HEK293 (cell line): ENCODE measurements around the gene RASD1.

Source experiments
- CTCF ChIA-PET: fragments of 350-600 bp; formaldehyde crosslinking; extraction: SDS; loops from one replicate; lab custom pipeline; 2021; ENCODE audit warnings: antibody characterized with exemption; lab: Yijun Ruan, JAX
- POLR2A ChIA-PET: fragments of 300-600 bp; formaldehyde crosslinking; extraction: SDS; loops from one replicate; lab custom pipeline; 2020; ENCODE audit warnings: antibody characterized with exemption, inconsistent platforms; lab: Yijun Ruan, JAX
- H3K27ac ChIP-seq: fragments of 200-500 bp; sonication (Bioruptor generic); 2 replicates; pipeline ENCODE4 v1.5.1; 2014; ENCODE audit warnings: low read depth, low read length, control low read depth, inconsistent platforms; ENCODE audit errors: extremely low read depth
- H3K36me3 ChIP-seq, 2 experiments: fragments of 200-500 bp in 1 of 2; sonication (Bioruptor generic) in 1 of 2; 1 replicate in 1 of 2; 2 replicates in 1 of 2; pipeline ENCODE4 v1.5.1; 2014 to 2017; ENCODE audit warnings: inconsistent platforms in 2 of 2, low read length in 2 of 2; ENCODE audit not compliant: control insufficient read depth in 2 of 2, insufficient read depth in 1 of 2
- H3K4me1 ChIP-seq: fragments of 200-500 bp; sonication (Bioruptor generic); 2 replicates; pipeline ENCODE4 v1.5.1; 2014; ENCODE audit warnings: mild to moderate bottlenecking, low read length, inconsistent platforms; ENCODE audit not compliant: control insufficient read depth, insufficient read depth
- H3K4me3 ChIP-seq: 2 replicates; pipeline ENCODE4 v1.5.1; 2011; ENCODE audit warnings: low read depth, mild to moderate bottlenecking, control low read depth, low read length, moderate library complexity
- H3K9me3 ChIP-seq: fragments of 200-500 bp; sonication (Bioruptor generic); 2 replicates; pipeline ENCODE4 v1.5.1; 2014; ENCODE audit warnings: low read depth, low read length, inconsistent platforms; ENCODE audit not compliant: control insufficient read depth, insufficient read depth
- GLIS1 ChIP-seq: fragments of 450-650 bp; formaldehyde crosslinking; IDR thresholded peaks from 2 replicates; pipeline ENCODE4 v1.5.1; 2016; ENCODE audit warnings: missing biosample characterization, missing genetic modification characterization
- GLIS2 ChIP-seq: fragments of 450-650 bp; formaldehyde crosslinking; IDR thresholded peaks from 2 replicates; pipeline ENCODE4 v1.5.1; 2016; ENCODE audit warnings: missing biosample characterization, missing genetic modification characterization
- HOXC10 ChIP-seq: sonication (generic); formaldehyde crosslinking; IDR thresholded peaks from 2 replicates; pipeline ENCODE4 v1.8.1; 2023; ENCODE audit warnings: mild to moderate bottlenecking, missing genetic modification reagents
- OSR2 ChIP-seq: fragments of 450-650 bp; formaldehyde crosslinking; IDR thresholded peaks from 2 replicates; pipeline ENCODE4 v1.5.1; 2016; ENCODE audit warnings: missing biosample characterization, missing genetic modification characterization
- TRIM28 ChIP-seq: IDR thresholded peaks from 2 replicates; pipeline ENCODE4 v1.6.1; 2011; ENCODE audit warnings: low read length, control low read depth, borderline replicate concordance
- ZBTB17 ChIP-seq: fragments of 450-650 bp; formaldehyde crosslinking; IDR thresholded peaks from 2 replicates; pipeline ENCODE4 v1.5.1; 2016; ENCODE audit warnings: missing biosample characterization, missing genetic modification characterization
- ZBTB48 ChIP-seq: fragments of 450-650 bp; formaldehyde crosslinking; IDR thresholded peaks from 2 replicates; pipeline ENCODE4 v1.5.1; 2016; ENCODE audit warnings: missing biosample characterization, missing genetic modification characterization
- ZBTB6 ChIP-seq: fragments of 450-650 bp; formaldehyde crosslinking; IDR thresholded peaks from 2 replicates; pipeline ENCODE4 v1.5.1; 2017; ENCODE audit warnings: missing biosample characterization, missing genetic modification characterization
- ZFP69B ChIP-seq: fragments of 450-650 bp; formaldehyde crosslinking; IDR thresholded peaks from 2 replicates; pipeline ENCODE4 v1.5.1; 2016; ENCODE audit warnings: missing biosample characterization, missing genetic modification characterization
- ZNF24 ChIP-seq: fragments of 450-650 bp; formaldehyde crosslinking; IDR thresholded peaks from 2 replicates; pipeline ENCODE4 v1.5.1; 2016; ENCODE audit warnings: missing biosample characterization, missing genetic modification characterization
- ZNF37A ChIP-seq: fragments of 450-650 bp; IDR thresholded peaks from 2 replicates; pipeline ENCODE4 v1.5.1; 2018; ENCODE audit warnings: missing biosample characterization, missing genetic modification characterization
- ZNF521 ChIP-seq: fragments of 450-650 bp; formaldehyde crosslinking; IDR thresholded peaks from 2 replicates; pipeline ENCODE4 v1.5.1; 2017; ENCODE audit warnings: missing biosample characterization, mild to moderate bottlenecking, missing genetic modification characterization
- ZNF544 ChIP-seq: fragments of 450-650 bp; formaldehyde crosslinking; IDR thresholded peaks from 2 replicates; pipeline ENCODE4 v1.5.0; 2017; ENCODE audit warnings: missing biosample characterization, missing genetic modification characterization
- ZNF549 ChIP-seq: fragments of 450-650 bp; IDR thresholded peaks from 2 replicates; pipeline ENCODE4 v1.5.1; 2018; ENCODE audit warnings: missing biosample characterization, missing genetic modification characterization, mild to moderate bottlenecking, inconsistent platforms, moderate library complexity
- ZNF585B ChIP-seq: fragments of 450-650 bp; formaldehyde crosslinking; IDR thresholded peaks from 2 replicates; pipeline ENCODE4 v1.5.1; 2016; ENCODE audit warnings: missing biosample characterization, missing genetic modification characterization
- ZNF600 ChIP-seq: fragments of 450-650 bp; formaldehyde crosslinking; IDR thresholded peaks from 2 replicates; pipeline ENCODE4 v1.5.1; 2016; ENCODE audit warnings: missing biosample characterization, missing genetic modification characterization
- ZNF629 ChIP-seq: fragments of 450-650 bp; formaldehyde crosslinking; IDR thresholded peaks from 2 replicates; pipeline ENCODE4 v1.5.1; 2017; ENCODE audit warnings: missing biosample characterization, missing genetic modification characterization
- ZNF701 ChIP-seq: fragments of 450-650 bp; formaldehyde crosslinking; IDR thresholded peaks from 2 replicates; pipeline ENCODE4 v1.5.1; 2016; ENCODE audit warnings: missing biosample characterization, missing genetic modification characterization
- ZNF791 ChIP-seq: fragments of 450-650 bp; formaldehyde crosslinking; IDR thresholded peaks from 2 replicates; pipeline ENCODE4 v1.5.1; 2016; ENCODE audit warnings: missing biosample characterization, missing genetic modification characterization
- TF ChIP-seq, protein P1 (sequence below): fragments of 450-650 bp; formaldehyde crosslinking; IDR thresholded peaks from 2 replicates; pipeline ENCODE4 v1.5.1; 2016; ENCODE audit warnings: missing biosample characterization, missing genetic modification characterization
- TF ChIP-seq, protein P2 (sequence below): fragments of 450-650 bp; formaldehyde crosslinking; optimal IDR thresholded peaks from 2 replicates; pipeline ENCODE3; 2016; ENCODE audit warnings: missing biosample characterization, mild to moderate bottlenecking, missing genetic modification characterization
- TF ChIP-seq, protein P3 (sequence below): fragments of 450-650 bp; formaldehyde crosslinking; IDR thresholded peaks from 2 replicates; pipeline ENCODE4 v1.5.1; 2016; ENCODE audit warnings: missing biosample characterization, missing genetic modification characterization
- TF ChIP-seq, protein P4 (sequence below): fragments of 450-650 bp; formaldehyde crosslinking; IDR thresholded peaks from 2 replicates; pipeline ENCODE4 v1.5.1; 2016; ENCODE audit warnings: missing biosample characterization, missing genetic modification characterization

RASD1 gene

DNA sequence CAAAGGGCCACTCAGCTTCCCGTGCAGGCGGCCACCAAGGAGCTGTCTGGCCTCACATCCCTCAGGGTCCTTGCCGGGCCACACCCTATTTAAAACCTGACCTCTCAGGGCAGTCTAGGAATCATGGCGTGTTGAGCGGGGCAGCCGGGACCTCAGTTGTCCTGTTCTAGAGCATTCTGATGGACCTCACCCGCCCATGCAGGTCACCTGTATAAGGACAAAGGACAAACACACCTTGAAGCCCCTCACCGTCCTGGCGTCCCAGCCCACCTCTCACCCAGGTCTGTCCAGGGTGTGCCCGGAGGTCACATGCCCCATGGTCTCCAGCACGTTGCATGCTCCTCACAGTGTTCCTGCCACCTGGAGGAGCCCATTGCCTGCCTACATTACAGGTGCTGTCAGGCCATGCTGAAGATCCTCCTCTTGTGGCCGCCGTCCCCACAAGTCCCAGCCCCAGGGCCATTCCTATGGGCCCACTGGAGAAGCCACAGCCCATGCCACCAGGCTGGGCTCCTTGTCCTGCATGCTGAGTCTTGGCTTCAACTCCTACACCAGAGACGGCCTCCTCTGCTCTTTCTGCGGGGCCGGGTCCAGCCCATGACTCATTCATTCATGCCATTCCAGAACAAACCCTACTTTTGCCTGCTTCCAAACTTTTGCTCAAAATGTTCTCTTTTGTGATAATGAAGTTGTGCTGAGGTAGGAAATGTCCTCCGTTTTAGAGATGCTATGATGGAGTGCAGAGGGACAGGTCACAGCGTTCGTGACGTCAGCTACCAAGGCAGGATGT, 49.0 kb upstream of the RASD1 start:
- H3K4me1 ChIP-seq, result no peaks in the 10 kb centered on the region
- ChIA-PET CTCF (interaction anchor here (0.6 kb wide), 1 partner anchor 23 kb away, joined by 3 read pairs; no protein-coding TSS in a partner anchor), POLR2A (no interaction called here)
- no peaks in the 10 kb centered on the region for H3K36me3 ChIP-seq
- no peak overlapping the region for H3K27ac ChIP-seq
- H3K4me3 ChIP-seq, result no peak overlapping the region
- TF ChIP-seq ZNF549 (tag by site-specific recombination) (no peak), ZNF544 (tag by site-specific recombination) (no peak), ZNF600 (tag by site-specific recombination) (0 out of 2 replicates have a peak, but pooled peaks have one; percentile 39)
- H3K9me3 ChIP-seq, result no peaks in the 10 kb centered on the region

- POLR2A ChIA-PET, result no interaction called here
- TF ChIP-seq, protein P1, sequence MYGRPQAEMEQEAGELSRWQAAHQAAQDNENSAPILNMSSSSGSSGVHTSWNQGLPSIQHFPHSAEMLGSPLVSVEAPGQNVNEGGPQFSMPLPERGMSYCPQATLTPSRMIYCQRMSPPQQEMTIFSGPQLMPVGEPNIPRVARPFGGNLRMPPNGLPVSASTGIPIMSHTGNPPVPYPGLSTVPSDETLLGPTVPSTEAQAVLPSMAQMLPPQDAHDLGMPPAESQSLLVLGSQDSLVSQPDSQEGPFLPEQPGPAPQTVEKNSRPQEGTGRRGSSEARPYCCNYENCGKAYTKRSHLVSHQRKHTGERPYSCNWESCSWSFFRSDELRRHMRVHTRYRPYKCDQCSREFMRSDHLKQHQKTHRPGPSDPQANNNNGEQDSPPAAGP (tag by site-specific recombination), result no peak
- TF ChIP-seq ZNF585B (tag by site-specific recombination) (no peak), ZNF701 (tag by site-specific recombination) (no peak), ZBTB17 (no peak), OSR2 (no peak), ZBTB6 (tag by site-specific recombination) (no peak), GLIS2 (no peak), ZNF791 (no peak), ZBTB48 (tag by site-specific recombination) (no peak), GLIS1 (tag by site-specific recombination) (no peak), ZNF37A (tag by site-specific recombination) (no peak), HOXC10 (CRISPR knock-in tag) (no peak), ZNF24 (tag by site-specific recombination) (no peak), ZNF629 (tag by site-specific recombination) (no peak)
- TF ChIP-seq, protein P2, sequence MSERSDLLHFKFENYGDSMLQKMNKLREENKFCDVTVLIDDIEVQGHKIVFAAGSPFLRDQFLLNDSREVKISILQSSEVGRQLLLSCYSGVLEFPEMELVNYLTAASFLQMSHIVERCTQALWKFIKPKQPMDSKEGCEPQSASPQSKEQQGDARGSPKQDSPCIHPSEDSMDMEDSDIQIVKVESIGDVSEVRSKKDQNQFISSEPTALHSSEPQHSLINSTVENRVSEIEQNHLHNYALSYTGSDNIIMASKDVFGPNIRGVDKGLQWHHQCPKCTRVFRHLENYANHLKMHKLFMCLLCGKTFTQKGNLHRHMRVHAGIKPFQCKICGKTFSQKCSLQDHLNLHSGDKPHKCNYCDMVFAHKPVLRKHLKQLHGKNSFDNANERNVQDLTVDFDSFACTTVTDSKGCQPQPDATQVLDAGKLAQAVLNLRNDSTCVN (tag by site-specific recombination), result no peak
- no peak overlapping the region for H3K4me3 ChIP-seq
- H3K9me3 ChIP-seq, result no peaks in the 10 kb centered on the region
- CTCF ChIA-PET, result interaction anchor here (0.8 kb wide), 1 partner anchor 25 kb away, joined by 3 read pairs; no protein-coding TSS in a partner anchor
- no peak overlapping the region for H3K27ac ChIP-seq
- H3K4me1 ChIP-seq, result peaks cover 6% of the 10 kb centered on the region
- H3K36me3 ChIP-seq, result no peaks in the 10 kb centered on the region
These were observed 46.9 kb upstream of the RASD1 start for GRCh38 chr17:17542906-17543635.

- Histone ChIP-seq H3K9me3 (no peaks in the 10 kb centered on the region), H3K4me3 (no peak overlapping the region), H3K4me1 (peaks cover 7% of the 10 kb centered on the region), H3K36me3 (no peaks in the 10 kb centered on the region), H3K27ac (no peak overlapping the region)
- CTCF ChIA-PET, result interaction anchor here (0.7 to 1.5 kb wide), 2 partner anchors 9 to 319 kb away, joined by 3 to 4 read pairs; no protein-coding TSS in a partner anchor
- TF ChIP-seq ZBTB48 (tag by site-specific recombination) (no peak), ZFP69B (tag by site-specific recombination) (no peak), ZNF521 (tag by site-specific recombination) (no peak), TRIM28 (no peak)
- TF ChIP-seq, protein P3, sequence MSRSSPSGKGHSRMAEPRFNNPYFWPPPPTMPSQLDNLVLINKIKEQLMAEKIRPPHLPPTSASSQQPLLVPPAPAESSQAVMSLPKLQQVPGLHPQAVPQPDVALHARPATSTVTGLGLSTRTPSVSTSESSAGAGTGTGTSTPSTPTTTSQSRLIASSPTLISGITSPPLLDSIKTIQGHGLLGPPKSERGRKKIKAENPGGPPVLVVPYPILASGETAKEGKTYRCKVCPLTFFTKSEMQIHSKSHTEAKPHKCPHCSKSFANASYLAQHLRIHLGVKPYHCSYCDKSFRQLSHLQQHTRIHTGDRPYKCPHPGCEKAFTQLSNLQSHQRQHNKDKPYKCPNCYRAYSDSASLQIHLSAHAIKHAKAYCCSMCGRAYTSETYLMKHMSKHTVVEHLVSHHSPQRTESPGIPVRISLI, result no peak
- TF ChIP-seq, protein P4, sequence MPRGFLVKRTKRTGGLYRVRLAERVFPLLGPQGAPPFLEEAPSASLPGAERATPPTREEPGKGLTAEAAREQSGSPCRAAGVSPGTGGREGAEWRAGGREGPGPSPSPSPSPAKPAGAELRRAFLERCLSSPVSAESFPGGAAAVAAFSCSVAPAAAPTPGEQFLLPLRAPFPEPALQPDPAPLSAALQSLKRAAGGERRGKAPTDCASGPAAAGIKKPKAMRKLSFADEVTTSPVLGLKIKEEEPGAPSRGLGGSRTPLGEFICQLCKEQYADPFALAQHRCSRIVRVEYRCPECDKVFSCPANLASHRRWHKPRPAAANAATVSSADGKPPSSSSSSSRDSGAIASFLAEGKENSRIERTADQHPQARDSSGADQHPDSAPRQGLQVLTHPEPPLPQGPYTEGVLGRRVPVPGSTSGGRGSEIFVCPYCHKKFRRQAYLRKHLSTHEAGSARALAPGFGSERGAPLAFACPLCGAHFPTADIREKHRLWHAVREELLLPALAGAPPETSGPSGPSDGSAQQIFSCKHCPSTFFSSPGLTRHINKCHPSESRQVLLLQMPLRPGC (tag by site-specific recombination), result no peak
- POLR2A ChIA-PET, result no interaction called here
These were observed 45.4 kb upstream of the RASD1 start for GRCh38 chr17:17541640-17542001.
